GM19397 (cell line): ENCODE results near the gene CFAP251.

Experiments
- ATAC-seq: cut with Tn5 transposase; IDR thresholded peaks from one replicate; pipeline ENCODE4 v1.9.1; 2021; ENCODE audit warnings: mild to moderate bottlenecking, moderate library complexity; ENCODE audit not compliant: unreplicated experiment

The CFAP251 gene

DNA sequence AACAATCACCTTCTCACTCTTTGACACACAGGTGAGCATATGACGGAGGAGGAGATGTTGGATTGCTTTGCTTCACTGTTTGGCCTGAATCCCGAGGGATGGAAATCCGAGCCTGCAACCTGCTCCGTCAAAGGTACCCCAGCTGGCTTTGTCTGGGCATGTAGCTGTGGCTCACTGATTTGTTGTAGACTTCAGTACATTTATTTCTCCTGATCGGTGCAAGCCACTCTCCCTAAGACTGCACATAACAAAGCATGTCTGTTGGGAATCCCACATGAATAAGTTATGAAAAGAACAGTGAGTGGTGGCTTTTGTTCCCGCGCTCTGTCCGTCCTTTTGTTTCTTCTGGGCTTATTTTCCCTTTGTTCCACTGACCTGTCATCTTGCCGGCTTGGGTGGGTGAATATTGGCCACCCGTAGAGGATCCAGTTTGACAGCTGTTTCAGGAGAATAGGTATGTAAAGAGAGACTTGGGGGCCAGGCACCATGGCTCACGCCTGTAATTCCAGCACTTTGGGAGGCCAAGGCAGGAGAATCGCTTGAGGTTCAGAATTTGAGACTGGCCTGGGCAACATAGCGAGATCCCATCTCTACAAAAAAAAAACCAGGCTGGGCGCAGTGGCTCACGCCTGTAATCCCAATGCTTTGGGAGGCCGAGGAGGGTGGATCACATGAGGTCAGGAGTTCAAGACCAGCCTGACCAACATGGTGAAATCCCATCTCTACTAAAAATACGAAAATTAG, 83.2 kb downstream of the CFAP251 start:
- no peak for ATAC-seq

DNA sequence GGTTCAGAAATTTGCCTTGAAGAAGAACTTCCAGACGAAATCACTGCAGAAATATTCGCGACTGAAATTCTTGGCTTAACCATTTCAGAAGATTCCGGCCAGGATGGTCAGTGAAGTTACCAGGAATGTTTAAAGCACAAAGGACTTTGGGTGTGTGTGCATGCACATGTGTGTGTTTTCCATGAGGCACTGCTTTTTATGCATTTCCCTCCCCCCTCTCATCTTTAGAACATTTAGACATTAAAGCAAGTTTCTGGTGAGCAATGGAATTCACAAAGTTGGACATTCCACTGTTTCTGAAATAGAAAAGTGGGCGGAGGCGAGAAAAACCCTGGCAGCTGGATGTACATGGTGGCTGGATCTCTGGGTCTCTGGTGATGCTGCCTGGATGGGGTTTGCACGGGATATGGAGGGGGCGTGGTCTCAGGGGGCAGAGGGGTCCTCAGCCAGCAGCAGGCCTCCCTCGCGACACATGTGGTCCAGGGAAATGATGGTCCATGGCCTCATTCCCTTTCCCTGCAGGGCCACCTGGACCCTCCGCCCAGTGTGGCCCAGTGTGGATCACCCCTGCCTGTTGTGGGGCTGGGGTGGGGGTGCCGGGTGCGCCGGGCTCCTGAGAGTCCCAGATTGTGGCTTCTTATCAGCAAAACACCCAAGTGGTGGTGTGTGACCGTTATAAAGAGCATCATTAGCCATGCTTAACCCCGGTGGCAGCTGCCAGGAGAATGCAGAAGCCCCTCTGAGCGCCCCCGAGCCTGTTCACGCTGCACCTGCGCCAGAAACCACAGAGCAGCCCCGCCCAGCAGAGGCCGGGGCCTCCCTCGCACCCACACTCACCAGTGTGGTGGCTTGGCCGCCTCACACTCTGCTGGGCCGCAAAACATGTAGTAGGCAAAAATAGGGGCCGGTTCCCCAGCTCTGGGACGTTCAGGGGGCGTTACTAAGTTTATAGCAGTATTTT, 85.5 kb downstream of the CFAP251 start:
- peak; percentile 62 for ATAC-seq

DNA sequence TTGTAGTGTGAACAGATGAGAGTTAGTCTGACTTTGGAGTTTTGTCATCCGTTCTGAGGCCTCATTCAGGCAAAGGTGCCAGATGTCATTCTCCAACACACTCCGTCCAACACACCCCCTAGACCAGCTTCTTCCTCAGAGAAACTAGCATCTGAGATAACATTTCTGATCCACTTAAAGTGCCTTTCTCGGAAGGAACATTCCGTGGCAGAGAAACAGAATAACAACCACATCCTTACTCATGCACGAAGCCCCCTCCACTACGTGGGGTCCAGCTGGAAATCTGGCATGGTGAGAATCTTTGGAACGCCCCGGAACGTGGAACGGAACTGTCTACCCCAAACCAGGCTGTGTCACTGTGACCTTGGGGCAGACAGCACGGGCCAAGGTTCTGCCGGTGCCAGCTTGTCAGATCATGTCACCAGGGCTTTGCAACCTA, 86.3 kb downstream of the CFAP251 start:
- ATAC-seq: no peak

DNA sequence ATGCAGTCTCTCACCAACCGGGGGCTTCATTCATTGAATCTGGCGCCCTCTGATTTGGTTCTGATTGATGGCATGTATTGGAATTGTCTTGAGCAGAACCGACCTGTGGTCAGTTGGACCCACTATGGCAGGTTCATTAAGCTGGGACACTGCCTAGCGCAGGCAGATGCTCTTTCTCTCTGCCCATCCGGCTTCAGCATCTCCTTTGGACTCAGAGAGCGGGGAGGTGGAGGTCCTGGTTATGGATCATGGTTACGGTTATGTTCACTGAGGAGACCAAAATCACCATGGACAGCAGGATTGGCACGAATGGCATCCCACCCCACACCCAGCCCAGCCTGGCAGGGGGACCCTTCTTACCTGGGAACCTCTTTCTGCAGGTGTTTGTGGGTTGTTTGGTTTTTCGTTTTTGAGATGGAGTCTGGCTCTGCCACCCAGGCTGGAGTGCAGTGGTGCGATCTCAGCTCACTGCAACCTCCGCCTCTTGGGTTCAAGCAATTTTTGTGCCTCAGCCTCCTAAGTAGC, 86.9 kb downstream of the CFAP251 start:
- ATAC-seq: no peak

DNA sequence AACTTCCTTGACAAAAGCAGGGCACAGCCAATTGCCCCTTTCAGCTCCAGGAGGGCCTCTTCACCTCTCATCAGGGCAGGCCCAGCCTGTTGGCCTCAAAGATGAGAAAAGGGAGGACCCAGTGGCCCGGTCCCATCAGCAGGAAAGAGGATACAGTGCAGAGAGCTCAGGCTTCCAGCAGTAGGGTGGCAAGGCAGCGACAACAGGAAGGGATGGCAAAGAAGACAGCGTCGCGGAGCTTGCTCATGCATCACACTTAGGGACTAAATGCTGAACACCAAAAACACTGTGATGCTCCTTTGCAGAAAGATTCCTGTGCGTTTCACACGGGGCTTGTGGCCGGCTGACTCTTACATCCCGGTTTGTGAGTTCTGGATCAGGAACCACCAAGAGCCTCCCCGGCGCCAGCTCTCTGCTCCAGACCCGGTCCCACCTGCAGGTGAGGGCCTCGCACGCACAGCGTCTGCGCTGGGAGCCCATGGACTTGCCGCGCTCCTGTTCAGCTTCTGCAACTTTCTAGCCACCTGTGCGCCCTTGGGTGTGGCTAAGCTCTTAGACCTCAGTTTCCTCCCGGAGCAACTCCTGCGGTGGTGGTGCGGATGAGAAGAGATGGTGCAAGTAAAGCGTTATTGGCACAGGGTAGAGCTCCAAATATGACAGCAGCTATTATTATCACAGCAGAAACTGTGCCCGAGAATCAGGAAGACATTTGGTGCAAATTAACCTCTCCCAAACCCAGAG, 88.0 kb downstream of the CFAP251 start:
- ATAC-seq: no peak

DNA sequence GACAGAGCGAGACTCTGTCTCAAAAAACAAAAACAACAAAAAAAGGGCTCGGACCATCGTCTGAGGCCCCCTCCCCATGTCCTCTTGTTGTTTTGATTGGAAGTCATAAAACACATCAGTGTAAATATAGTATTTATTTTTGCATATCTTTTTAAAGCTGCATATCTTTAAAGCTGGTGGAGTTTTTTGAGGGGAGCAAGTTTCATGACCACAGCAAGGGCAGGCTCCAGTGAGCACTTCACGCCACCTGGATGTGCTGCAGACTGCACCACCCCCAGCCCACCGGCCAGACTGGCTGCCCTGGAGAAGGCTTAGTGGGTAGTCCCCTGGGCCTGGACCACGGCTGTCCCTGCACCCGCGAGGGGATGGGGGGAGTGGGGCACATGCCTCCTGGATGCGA, 91.3 kb downstream of the CFAP251 start:
- ATAC-seq: no peak

DNA sequence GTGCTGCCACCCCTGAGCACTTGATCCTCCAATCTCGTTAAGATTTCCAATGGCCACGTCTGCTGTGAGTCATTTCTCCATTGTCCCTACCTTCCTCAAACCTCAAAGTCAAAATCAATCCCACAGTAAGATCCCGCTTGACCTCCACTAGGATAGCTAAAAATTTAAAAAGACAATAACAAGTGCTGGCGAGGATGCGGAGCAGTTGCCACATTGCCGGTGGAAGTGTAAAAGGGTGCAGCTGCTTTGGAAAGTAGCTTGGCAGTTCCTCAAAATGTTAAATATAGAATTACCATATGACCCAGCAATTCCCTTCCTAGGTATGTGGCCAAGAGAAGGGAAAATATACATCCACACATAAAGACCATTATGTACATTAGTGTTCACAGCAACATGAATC, 93.8 kb downstream of the CFAP251 start:
- no peak for ATAC-seq

DNA sequence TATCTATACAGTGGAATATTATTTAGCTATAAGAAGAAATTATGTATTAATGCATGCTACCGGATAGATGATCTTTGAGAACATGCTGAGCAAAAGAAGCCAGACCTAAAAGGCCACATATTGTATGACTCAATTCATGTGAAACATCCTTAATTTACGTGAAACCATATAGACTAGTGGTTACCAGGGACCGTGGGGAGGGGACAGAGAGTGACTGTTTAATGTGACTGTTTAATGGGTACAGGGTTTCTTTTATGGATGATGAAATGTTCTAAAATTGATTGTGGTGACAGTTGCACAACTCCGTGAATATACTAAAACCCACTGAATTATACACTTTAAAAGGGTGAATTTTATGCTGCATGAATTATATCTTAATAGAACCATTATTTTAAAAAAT, 94.7 kb downstream of the CFAP251 start:
- no peak for ATAC-seq

DNA sequence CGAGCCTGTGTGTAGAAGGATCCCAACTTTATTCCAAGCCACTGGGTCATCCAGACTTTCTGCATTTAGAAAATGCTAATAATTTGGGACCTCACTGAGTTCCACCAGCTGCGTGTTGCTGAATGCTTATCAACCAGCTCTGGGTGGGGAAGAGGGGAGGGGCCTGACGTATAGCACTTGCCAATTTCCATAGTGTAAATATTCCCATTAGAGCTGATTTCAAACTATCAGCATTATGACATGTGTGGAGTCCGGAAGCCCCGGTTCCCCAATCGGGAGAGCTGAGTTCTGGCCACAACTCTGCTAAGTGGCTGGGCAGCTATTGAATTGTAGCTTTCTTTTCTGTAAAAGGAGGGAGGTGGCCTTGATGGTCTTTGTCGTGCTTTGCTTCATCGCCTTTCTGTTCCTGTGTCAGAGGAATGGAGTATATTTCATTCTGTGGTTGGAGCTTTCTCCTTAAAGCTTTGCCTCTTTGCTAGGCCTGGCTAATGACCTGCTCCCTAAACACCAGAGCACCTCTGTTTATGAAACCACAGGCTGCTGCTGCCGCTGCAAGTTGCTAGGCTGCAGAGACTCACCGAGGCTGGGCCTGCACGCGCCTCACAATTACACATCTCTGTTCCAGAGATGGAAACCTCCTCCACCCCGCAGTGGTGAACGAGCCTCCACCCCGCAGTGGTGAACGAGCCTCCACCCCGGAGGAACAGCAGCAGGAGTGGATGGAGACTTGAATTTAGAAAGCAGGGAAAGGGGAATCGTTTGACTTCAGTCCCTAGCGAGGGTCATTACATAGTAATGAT, 95.6 kb downstream of the CFAP251 start:
- ATAC-seq: no peak

DNA sequence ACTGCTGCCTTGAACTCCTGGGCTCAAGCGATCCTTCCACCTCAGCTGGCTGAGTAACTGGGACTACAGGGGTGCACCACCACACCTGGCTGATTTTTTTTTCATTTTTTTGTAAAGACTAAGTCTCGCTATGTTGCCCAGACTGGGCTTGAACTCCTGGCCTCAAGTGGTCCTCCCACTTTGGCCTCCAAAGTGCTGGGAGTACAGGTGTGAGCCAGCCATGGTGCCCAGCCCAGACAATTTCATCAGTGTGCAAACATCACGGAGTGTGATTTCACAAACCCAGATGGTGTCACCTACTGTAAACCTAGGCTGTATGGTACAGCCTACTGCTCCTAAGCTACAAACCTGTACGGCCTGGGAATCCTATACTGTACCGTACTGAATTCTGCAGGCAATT, 96.4 kb downstream of the CFAP251 start:
- no peak for ATAC-seq

DNA sequence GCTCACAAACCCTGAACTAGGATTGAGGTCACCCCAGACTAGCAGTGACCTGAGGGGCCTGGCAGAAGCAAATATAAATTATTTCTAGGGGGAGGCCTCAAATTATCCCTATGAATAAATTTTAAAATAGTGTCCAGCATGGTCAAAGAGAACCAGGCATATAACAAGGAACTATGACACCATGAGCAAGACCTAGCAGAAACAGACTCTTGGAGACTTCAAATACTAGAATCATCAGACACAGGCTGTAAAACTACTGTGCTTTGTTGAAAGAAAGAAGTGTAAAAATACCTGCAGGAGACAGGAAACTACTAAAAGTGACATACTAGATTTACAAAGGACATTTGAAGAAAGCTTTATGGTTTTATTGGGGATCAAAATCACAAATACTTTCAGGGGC, 100.1 kb downstream of the CFAP251 start:
- ATAC-seq: no peak

DNA sequence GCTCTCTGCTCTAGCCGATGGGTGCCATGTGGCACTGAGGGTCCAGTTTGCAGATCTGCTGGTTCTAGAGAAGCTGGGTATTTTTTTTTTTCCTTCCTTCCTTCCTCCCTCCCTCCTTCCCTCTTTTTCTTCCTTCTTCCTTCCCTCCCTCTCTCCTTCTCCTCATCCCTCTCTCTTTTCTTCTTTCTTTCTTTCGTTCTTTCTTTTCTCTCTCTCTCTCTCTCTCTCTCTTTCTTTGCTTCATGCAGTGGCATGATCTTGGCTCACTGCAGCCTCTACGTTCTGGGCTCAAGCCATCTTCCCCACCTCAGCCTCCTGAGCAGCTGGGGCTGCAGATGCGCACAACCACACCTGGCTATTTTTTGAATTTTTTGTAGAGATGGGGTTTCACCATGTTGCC, 100.5 kb downstream of the CFAP251 start:
- ATAC-seq: no peak

DNA sequence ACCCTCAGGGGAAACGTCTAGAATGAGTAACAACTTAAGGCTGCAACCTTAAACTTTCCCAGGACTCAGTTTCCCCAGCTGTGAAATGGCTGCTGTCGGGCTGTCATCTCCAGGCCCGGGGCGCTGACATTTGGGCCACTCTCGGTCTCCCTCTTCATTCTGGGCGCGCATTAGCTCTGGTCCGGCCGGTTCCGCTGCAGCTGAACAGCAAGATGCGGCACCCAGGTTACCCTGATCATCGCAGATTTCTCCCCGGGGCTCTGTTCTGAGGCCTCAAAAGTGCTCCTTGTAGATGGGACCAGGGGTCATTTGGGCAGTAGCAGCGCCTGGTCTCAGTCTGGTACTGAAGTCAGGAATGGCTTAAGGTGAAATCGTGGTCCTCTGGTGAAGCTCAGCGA, 102.4 kb downstream of the CFAP251 start:
- ATAC-seq: no peak

DNA sequence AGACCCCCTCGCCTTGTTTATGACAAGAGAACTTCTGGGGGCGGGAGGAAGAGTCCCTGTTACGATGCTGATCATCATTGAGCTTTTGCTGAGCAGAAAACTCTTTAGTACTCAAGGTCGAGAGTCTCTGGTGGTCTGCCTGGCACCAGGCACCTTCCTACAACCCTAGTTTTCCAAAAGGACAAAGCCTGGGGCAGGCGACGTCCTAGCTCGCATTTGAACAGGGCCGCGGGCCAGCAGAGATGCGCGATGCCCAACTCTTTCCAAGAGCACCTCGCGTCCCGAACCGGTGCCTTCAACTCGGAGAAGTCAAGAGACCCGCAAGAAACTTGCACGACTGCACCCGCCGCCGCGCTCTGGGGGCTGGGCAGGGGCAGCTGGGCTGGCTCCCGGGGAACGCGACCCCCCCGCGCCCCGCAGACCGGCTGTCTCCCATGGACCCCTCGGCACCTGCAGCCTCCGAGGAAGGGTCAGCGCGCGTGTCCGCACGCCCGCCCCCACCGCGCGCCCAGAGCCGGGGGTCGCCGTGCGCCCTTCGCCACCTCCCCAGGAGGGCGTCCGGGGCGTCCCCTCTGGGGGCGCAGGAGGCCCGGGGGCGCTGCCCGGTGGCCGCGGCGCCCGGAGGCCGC, 102.9 kb downstream of the CFAP251 start:
- no peak for ATAC-seq

DNA sequence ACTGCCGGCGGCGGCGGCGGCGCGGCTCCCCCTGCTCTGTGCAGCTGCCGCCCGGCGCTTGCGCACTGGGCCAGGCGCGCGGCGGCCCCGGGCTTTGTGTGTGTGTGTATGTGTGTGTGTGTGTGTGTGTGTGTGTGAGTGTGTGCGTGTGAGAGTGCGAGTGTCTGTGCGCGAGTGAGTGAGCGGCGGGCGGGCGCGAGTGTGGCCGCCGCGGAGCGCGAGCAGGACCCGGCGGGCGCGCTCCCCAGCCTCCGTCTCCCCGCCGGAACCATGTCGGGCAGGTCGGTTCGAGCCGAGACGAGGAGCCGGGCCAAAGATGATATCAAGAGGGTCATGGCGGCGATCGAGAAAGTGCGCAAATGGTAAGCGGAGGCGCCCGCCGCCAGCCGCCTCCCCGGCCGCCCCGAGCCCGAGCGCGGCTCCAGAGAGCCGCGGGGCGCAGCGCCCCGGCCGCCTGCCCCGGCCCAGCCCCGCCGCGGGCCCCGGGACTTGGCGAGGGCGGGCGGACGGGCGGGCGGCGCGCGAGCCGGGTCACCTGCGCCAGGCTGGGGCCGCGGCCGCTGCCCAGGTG, 103.5 kb downstream of the CFAP251 start, which contains the start of gene BCL7A:
Gene BCL7A, plus strand, starts transcription at position 63 of the 571 bp plus-strand sequence. Its CDS starts 208 bp downstream, at position 271.
- ATAC-seq: no peak

DNA sequence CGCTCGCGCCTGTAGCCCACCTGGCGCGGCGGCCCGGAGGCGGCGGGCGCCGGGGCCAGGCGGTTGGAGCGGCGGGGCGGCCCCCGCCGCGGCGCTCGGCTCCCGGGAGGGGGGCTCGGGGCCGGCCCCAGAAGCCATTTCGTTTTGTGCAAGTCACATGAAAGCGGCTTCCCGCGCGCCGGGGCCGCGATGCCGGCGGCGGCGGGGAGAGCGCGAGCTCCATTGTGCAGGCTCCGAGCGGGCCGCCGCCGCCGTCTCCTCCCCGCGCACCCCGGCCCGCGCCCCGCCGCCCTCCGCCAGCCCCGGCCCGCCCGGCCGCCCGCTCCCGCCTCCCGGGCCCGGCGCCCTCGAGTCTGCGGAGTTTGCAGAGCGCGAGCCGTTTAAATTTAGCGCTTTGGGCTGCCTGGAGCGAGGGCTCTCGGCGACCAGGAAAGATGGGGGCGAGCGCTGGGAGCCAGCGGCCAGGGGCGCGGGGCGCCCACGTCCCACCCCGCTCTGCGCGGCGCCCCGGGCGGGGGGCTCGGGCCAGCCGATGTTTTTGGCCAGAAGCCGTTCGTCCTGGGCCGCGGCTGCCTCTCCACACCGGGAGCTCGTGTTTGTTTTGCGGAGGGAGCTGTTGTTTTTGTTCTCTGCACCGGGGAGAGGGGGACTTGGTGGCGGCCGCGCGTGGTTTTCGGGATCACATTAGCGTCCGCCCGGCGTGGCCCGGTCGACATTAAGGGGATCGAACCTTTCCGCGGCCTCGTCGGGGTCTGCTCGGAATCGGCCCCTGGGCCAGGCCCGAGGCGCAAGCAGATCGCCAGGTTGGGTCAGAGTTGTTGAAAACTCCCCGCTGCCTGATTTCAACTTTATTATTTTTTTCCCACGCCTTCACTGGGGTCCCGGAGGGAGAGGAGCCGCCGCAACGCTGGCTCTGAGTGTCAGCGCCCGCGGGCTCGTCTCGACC, 104.3 kb downstream of the CFAP251 start:
- ATAC-seq: no peak

DNA sequence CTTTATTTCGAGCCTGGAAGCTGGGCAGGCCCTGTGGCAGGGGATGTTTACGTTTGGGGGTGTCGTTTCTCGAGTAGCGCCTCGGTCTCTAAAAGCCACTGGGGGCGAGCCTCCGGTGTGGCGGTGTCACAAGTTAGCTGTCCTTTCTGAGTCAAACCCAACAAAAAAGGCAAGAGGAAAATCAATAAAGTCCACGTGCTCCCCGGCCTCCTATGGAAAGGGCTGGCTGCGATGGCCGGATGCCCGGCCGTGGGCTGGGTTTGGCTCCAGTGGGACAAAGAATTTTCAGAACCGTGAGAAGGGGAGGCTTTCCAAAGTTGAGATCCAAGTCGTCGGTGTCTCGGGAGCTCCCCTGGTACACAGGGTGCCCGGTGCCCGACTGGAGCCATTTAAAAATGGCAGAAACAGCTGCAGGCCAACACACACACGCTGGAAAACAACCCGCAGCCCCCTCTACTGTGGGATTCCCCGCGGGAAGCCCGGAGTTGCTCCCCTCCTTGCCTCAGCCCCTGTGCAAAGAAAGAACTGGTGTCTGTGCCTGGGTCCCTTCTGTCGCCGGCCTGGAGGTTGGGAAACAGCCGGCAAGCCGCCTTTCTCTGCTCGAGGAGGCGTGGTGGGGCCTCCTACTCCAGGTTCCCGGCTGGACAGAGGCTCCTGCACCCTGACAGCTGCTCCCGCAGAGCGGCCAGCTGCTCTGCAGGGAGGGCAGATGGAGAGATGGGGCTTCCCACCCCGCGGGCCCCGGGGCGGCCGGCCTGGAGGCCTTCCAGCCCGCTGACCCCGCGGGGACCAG, 105.1 kb downstream of the CFAP251 start:
- ATAC-seq: no peak
